Measurements from ENCODE around the gene ADAMTSL1.

The ADAMTSL1 gene

DNA sequence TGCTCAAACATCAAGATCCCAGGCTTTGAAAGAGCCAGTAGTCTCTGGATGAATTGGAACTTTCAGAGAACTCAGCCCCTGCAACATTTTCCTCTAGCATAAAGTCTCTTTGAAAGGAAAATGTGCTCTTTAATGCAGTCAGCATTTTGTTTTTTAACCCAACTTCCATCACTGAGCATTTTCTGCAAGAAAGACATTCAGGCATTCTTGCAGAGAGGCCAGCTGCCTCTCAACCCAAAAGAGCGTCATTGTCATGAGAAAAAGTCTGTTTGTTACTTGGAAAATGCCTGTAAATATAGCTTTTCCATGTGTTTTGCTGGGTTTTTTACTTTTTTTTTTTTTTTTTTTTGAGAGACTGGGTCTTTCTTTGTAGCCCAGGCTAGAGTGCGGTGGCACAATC, 225.0 kb downstream of the ADAMTSL1 start:
- DNase-seq (ENCODE audit: low read depth): no peak
- TF ChIP-seq, protein P1, sequence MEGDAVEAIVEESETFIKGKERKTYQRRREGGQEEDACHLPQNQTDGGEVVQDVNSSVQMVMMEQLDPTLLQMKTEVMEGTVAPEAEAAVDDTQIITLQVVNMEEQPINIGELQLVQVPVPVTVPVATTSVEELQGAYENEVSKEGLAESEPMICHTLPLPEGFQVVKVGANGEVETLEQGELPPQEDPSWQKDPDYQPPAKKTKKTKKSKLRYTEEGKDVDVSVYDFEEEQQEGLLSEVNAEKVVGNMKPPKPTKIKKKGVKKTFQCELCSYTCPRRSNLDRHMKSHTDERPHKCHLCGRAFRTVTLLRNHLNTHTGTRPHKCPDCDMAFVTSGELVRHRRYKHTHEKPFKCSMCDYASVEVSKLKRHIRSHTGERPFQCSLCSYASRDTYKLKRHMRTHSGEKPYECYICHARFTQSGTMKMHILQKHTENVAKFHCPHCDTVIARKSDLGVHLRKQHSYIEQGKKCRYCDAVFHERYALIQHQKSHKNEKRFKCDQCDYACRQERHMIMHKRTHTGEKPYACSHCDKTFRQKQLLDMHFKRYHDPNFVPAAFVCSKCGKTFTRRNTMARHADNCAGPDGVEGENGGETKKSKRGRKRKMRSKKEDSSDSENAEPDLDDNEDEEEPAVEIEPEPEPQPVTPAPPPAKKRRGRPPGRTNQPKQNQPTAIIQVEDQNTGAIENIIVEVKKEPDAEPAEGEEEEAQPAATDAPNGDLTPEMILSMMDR (conservative IDR thresholded peaks at IDR 0.05; ENCODE audit: low read length): no peak

DNA sequence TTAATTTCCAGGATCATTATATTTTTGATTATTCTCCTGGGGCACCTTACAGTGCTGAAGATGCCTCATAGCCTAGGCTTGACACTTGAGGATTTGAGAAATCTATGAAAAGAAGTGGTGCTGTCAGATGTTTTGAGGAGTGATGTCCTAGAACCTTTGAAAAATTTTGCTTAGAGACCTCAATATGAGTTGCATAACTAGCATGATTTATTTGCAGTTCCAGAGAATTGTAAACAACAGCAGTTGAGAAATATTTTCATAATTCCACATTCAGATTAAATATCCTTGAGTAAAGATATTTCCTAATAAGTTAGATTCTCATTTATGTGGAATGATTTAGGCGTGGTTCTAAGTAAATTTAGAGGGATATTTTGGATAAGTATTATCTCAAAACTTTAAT, 225.8 kb downstream of the ADAMTSL1 start:
- TF ChIP-seq, protein P1 (conservative IDR thresholded peaks at IDR 0.05; ENCODE audit: low read length): no peak
- H3K4me3 ChIP-seq (ENCODE audit: low read length): no peak overlapping the region
- DNase-seq (ENCODE audit: low read depth): peak; percentile 56

More for the DNA sequence above, 225.0 kb downstream of the ADAMTSL1 start:
- H3K4me3 ChIP-seq (ENCODE audit: low read length): no peak overlapping the region

DNA sequence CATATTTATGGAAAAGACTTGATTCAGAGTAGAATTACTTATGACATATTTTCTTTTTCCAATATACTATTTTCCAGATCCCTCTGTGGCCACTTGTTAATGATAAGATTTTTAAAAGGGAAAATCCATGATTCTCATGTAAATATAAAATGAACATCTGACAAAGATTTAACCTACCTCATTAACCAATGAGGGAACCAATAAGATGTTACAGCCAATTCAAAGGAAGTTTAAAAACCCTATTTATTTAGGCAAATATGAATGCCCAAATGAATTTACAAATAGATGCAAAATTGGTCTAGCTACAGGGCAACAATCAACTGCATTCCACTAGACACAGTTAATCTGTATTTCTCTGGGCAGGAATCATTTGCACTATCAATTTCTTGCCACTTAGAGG, 226.8 kb downstream of the ADAMTSL1 start:
- no peak for DNase-seq (ENCODE audit: low read depth)
- no peak overlapping the region for H3K4me3 ChIP-seq (ENCODE audit: low read length)
- TF ChIP-seq, protein P1 (conservative IDR thresholded peaks at IDR 0.05; ENCODE audit: low read length): no peak

DNA sequence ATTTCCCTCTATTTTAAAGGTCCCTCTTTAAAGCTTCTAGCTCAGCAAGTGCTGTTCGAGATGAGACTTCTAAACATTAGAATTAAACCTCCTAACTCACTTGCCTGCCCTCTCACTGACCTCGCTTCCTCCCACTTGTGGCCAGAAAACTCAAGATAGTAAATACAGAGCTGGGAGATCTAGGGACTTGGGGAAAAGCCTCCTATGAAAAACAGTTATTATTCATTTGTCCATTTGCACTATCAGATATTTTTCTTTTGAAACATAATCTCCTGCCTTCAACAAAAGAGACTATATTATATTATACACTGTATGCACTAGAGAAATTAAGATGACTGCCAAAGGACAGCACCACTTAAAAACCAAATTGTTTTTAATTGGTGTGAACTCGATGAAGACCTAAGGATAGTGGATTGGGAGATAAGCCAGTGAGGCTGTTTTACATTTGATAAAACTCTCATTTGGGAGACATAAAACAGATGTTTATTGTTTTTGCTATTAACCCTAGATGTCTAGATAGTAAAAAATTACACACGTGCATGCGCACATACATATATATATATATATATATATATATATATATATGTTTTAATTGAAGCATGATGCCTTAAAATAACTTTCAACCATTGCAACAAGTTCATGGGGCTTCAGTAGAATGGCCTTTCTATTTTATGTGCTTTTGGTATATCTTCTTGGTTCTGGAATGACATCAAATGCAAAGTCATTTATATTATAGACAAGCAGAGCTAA, 229.4 kb downstream of the ADAMTSL1 start:
- TF ChIP-seq, protein P1 (conservative IDR thresholded peaks at IDR 0.05; ENCODE audit: low read length): no peak
- no peak overlapping the region for H3K4me3 ChIP-seq (ENCODE audit: low read length)
- DNase-seq (ENCODE audit: low read depth): no peak

DNA sequence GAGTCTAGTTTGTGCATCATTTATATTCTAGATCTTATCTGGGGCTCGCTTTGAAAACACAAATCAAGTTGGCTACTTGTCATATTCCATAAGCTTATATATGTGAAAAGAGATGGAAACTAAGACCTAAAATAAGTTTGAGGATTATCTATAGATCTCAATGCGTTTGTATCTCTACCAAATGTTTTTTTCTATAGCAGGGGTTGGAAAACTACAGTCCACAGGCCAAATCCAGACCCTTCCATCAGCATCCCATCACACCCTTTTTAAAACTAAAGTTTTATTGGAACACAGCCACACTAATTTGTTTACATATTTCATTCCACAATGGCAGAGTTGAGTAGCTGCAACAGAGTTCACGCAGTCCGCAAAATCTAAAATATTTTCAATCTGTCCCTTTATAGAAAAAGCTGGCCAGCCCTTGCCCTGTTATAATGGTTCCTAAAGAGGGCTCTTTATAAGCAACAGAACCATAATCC, 230.0 kb downstream of the ADAMTSL1 start:
- TF ChIP-seq, protein P1 (conservative IDR thresholded peaks at IDR 0.05; ENCODE audit: low read length): no peak
- no peak overlapping the region for H3K4me3 ChIP-seq (ENCODE audit: low read length)
- DNase-seq (ENCODE audit: low read depth): no peak

DNA sequence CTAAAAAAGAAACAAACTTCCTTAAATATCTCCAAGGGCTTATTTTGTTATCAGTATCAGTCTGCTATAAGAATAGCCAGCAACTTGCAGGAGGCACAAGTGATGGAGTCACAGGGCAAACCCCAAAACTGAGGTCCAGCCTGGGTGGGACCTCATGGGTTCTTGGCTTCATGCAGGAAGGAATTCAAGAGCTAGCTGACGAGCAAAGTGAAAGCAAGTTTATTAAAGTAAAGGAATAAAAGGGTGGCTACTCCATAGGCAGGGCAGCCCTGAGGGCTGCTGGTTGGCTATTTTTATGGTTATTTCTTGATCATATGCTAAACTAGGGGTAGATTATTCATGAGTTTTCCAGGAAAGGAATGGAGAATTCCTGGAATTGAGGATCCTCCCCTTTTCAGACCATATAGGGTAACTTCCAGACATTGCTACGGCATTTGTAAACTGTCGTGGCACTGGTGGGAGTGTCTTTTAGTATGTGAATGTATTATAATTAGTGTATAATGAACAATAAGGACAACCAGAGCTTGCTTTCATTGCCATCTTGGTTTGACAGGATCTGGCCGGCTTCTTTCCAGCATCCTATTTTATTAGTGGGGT, 231.9 kb downstream of the ADAMTSL1 start:
- DNase-seq (ENCODE audit: low read depth): no peak
- TF ChIP-seq, protein P1 (conservative IDR thresholded peaks at IDR 0.05; ENCODE audit: low read length): no peak
- no peak overlapping the region for H3K4me3 ChIP-seq (ENCODE audit: low read length)

DNA sequence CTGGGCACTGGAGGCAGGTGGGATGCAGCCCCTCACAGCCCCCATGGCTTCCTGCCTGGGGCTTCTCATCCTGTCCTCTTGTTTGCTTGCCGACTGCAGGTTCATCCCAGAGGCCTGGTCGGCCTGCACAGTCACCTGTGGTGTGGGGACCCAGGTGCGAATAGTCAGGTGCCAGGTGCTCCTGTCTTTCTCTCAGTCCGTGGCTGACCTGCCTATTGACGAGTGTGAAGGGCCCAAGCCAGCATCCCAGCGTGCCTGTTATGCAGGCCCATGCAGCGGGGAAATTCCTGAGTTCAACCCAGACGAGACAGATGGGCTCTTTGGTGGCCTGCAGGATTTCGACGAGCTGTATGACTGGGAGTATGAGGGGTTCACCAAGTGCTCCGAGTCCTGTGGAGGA, 232.7 kb downstream of the ADAMTSL1 start:
- TF ChIP-seq, protein P1 (conservative IDR thresholded peaks at IDR 0.05; ENCODE audit: low read length): no peak
- H3K4me3 ChIP-seq (ENCODE audit: low read length): no peak overlapping the region
- DNase-seq (ENCODE audit: low read depth): peak; percentile 36
